Measurements from ENCODE around the gene TMEM178B. TPM values are rescaled to one million over a fixed set of nuclear protein-coding genes. Genes with fewer than 3 reads are reported as not detected.

Gene TMEM178B
- total and polyA plus RNA-seq, 7 donors = 0.16 to 4.7 (median 1.4) TPM; not detected in 2

GRCh38 chr7:141238596-141239243, 164.9 kb downstream of the TMEM178B start:
- DNase-seq = no peak
- H3K27ac ChIP-seq = no peak overlapping the region
- 64 to 68% methylated on average over 10 of the region's 10 CpGs for WGBS, 2 donors

GRCh38 chr7:141239661-141240060, 165.8 kb downstream of the TMEM178B start:
- H3K4me1 ChIP-seq = no peaks in the 10 kb centered on the region
- no peak for DNase-seq
- no peaks in the 10 kb centered on the region for H3K36me3 ChIP-seq
- intact Hi-C loops (cut with DNase I) = no loop called here
- H3K4me3 ChIP-seq = no peak overlapping the region
- TF ChIP-seq EP300 (IDR thresholded peaks at IDR 0.05) = no peak
- no peak for TF ChIP-seq POLR2A (IDR thresholded peaks at IDR 0.05)
- TF ChIP-seq POLR2AphosphoS5 (IDR thresholded peaks at IDR 0.05) = no peak
- TF ChIP-seq CTCF (IDR thresholded peaks at IDR 0.05) = no peak
- 92 to 95% methylated on average over 2 of the region's 2 CpGs for WGBS, 2 donors
- H3K27me3 ChIP-seq = no peaks in the 10 kb centered on the region
- no peaks in the 10 kb centered on the region for H3K9me3 ChIP-seq
- H3K27ac ChIP-seq = no peak overlapping the region

More at GRCh38 chr7:141238596-141239243, 164.9 kb downstream of the TMEM178B start:
- TF ChIP-seq CTCF (IDR thresholded peaks at IDR 0.05) (no peak), POLR2AphosphoS5 (IDR thresholded peaks at IDR 0.05) (no peak), POLR2A (IDR thresholded peaks at IDR 0.05) (no peak), EP300 (IDR thresholded peaks at IDR 0.05) (no peak)
- H3K36me3 ChIP-seq = no peaks in the 10 kb centered on the region
- intact Hi-C loops (cut with DNase I) = no loop called here
- H3K4me1 ChIP-seq = no peaks in the 10 kb centered on the region
- no peak overlapping the region for H3K4me3 ChIP-seq
- H3K27me3 ChIP-seq = no peaks in the 10 kb centered on the region
- no peaks in the 10 kb centered on the region for H3K9me3 ChIP-seq

- DNase-seq = no peak
- 78 to 83% methylated on average over 5 of the region's 5 CpGs for WGBS, 2 donors
- Histone ChIP-seq H3K27ac (no peak overlapping the region), H3K27me3 (no peaks in the 10 kb centered on the region), H3K36me3 (no peaks in the 10 kb centered on the region), H3K9me3 (no peaks in the 10 kb centered on the region), H3K4me1 (no peaks in the 10 kb centered on the region), H3K4me3 (no peak overlapping the region)
- intact Hi-C loops (cut with DNase I) = no loop called here
- TF ChIP-seq POLR2AphosphoS5 (IDR thresholded peaks at IDR 0.05) = no peak
- TF ChIP-seq POLR2A (IDR thresholded peaks at IDR 0.05) = no peak
- no peak for TF ChIP-seq CTCF (IDR thresholded peaks at IDR 0.05)
- no peak for TF ChIP-seq EP300 (IDR thresholded peaks at IDR 0.05)
Observed at GRCh38 chr7:141242568-141242967, 168.7 kb downstream of the TMEM178B start.

GRCh38 chr7:141243368-141243767, 169.5 kb downstream of the TMEM178B start:
- TF ChIP-seq CTCF (IDR thresholded peaks at IDR 0.05) (no peak), EP300 (IDR thresholded peaks at IDR 0.05) (no peak)
- H3K4me1 ChIP-seq = no peaks in the 10 kb centered on the region
- no peak overlapping the region for H3K4me3 ChIP-seq
- no peaks in the 10 kb centered on the region for H3K9me3 ChIP-seq
- no peaks in the 10 kb centered on the region for H3K27me3 ChIP-seq
- H3K36me3 ChIP-seq = no peaks in the 10 kb centered on the region
- no peak overlapping the region for H3K27ac ChIP-seq
- DNase-seq = no peak
- 56 to 73% methylated on average over 8 of the region's 8 CpGs for WGBS, 2 donors
- intact Hi-C loops (cut with DNase I) = no loop called here

GRCh38 chr7:141244435-141244834, 170.6 kb downstream of the TMEM178B start:
- DNase-seq = no peak

More at GRCh38 chr7:141244435-141244834, 170.6 kb downstream of the TMEM178B start:
- Histone ChIP-seq H3K4me1 (no peaks in the 10 kb centered on the region), H3K4me3 (no peak overlapping the region), H3K27me3 (no peaks in the 10 kb centered on the region), H3K36me3 (no peaks in the 10 kb centered on the region), H3K27ac (no peak overlapping the region), H3K9me3 (no peaks in the 10 kb centered on the region)
- no peak for TF ChIP-seq CTCF (IDR thresholded peaks at IDR 0.05)
- WGBS, 2 donors = 76 to 85% methylated on average over 6 of the region's 6 CpGs
- intact Hi-C loops (cut with DNase I) = no loop called here

Data from sigmoid colon (tissue), 7 donors.